Endothelial cell of umbilical vein (primary cell): ENCODE measurements around the gene DNAH1. TPM values are rescaled to one million over a fixed set of nuclear protein-coding genes. Genes with fewer than 3 reads are reported as not detected.

Source experiments
- BruUV-seq: library from RNA; stranded (reverse); fragments of 400-500 nt; replicated peaks from 2 replicates; lab custom pipeline; 2021; lab: Mats Ljungman, UMichigan
- CTCF ChIA-PET: fragments of 300-600, 350-600 bp; sonication (Branson Sonifier 250); formaldehyde crosslinking; loops from one replicate; lab custom pipeline; 2021; ENCODE audit warnings: antibody characterized with exemption, inconsistent platforms; lab: Charles Lee
- POLR2A ChIA-PET: fragments of 300-600, 350-600 bp; sonication (Branson Sonifier 250); formaldehyde crosslinking; loops from one replicate; lab custom pipeline; 2021; ENCODE audit warnings: antibody characterized with exemption, inconsistent platforms; lab: Charles Lee
- DNase-seq: peaks from one replicate; pipeline ENCODE4 v3.0.0-alpha.2; 2011; ENCODE audit warnings: low read depth, low spot score
- FAIRE-seq: peaks from 2 replicates; lab custom pipeline; 2011; peaks lifted over from hg19 to GRCh38; lab: Jason Lieb, UNC
- H2AFZ ChIP-seq: 2 replicates; pipeline ENCODE4 v1.6.0; 2012; ENCODE audit warnings: low read depth, low read length, control low read depth, inconsistent platforms
- H3K27ac ChIP-seq: 2 replicates; pipeline ENCODE4 v1.5.1; 2011; ENCODE audit warnings: low read depth, mild to moderate bottlenecking, control low read depth, low read length, moderate library complexity; ENCODE audit not compliant: insufficient read depth
- H3K27me3 ChIP-seq, 2 experiments: 2 replicates each; pipeline versions ENCODE4 v1.6.0 to v1.6.1; 2011; ENCODE audit warnings: low read length in 2 of 2, mixed read lengths in 1 of 2; ENCODE audit not compliant: control insufficient read depth in 2 of 2, insufficient read depth in 2 of 2
- H3K36me3 ChIP-seq, 2 experiments: 2 replicates in 1 of 2; 3 replicates in 1 of 2; pipeline ENCODE4 v1.5.1; 2011; ENCODE audit warnings: low read length in 2 of 2, mild to moderate bottlenecking in 1 of 2, moderate library complexity in 1 of 2; ENCODE audit not compliant: control insufficient read depth in 2 of 2, insufficient read depth in 2 of 2; ENCODE audit errors: extremely low read depth in 1 of 2
- H3K4me1 ChIP-seq: 3 replicates; pipeline ENCODE4 v1.5.1; 2011; ENCODE audit warnings: mild to moderate bottlenecking, low read length; ENCODE audit not compliant: control insufficient read depth, insufficient read depth; ENCODE audit errors: extremely low read depth
- H3K4me2 ChIP-seq: 2 replicates; pipeline ENCODE4 v1.6.1; 2011; ENCODE audit warnings: low read length, control low read depth, mixed read lengths; ENCODE audit not compliant: insufficient read depth
- H3K4me3 ChIP-seq, 3 experiments: fragments of 200-600 bp in 1 of 3; sonication (generic), shearing (Covaris generic) in 1 of 3; replicated peaks in 1 of 3; 2 replicates each; pipeline ENCODE4 v1.5.1; 2011 to 2016; ENCODE audit warnings: control low read depth in 3 of 3, low read length in 3 of 3, mild to moderate bottlenecking in 2 of 3, inconsistent platforms in 1 of 3, low read depth in 1 of 3, moderate library complexity in 1 of 3; ENCODE audit not compliant: insufficient read depth in 1 of 3
- H3K79me2 ChIP-seq: 2 replicates; pipeline ENCODE4 v1.6.0; 2012; ENCODE audit warnings: low read length, inconsistent platforms; ENCODE audit not compliant: control insufficient read depth, insufficient read depth
- H3K9ac ChIP-seq: replicated peaks from 2 replicates; pipeline ENCODE3; 2011; ENCODE audit warnings: low read length, control low read depth; ENCODE audit not compliant: insufficient read depth; ENCODE audit errors: extremely low read depth
- H3K9me1 ChIP-seq: replicated peaks from 3 replicates; pipeline ENCODE4 v1.6.0; 2011; ENCODE audit warnings: mild to moderate bottlenecking, low read length; ENCODE audit not compliant: control insufficient read depth, insufficient read depth; ENCODE audit errors: extremely low read depth
- H3K9me3 ChIP-seq: replicated peaks from 2 replicates; pipeline ENCODE4 v1.5.1; 2012; ENCODE audit warnings: low read length, inconsistent platforms; ENCODE audit not compliant: control insufficient read depth, insufficient read depth
- H4K20me1 ChIP-seq: replicated peaks from 2 replicates; pipeline ENCODE3; 2011; ENCODE audit warnings: mild to moderate bottlenecking, low read length; ENCODE audit not compliant: control insufficient read depth, insufficient read depth; ENCODE audit errors: extremely low read depth
- GATA2 ChIP-seq: IDR thresholded peaks from 2 replicates; pipeline ENCODE4 v1.7.0; 2011; ENCODE audit warnings: low read depth, mild to moderate bottlenecking, moderate library complexity, mixed read lengths, low read length; ENCODE audit not compliant: insufficient read length, insufficient read depth
- dilution Hi-C: fragments of 300-500 bp; cut with MboI; formaldehyde crosslinking; loops from one replicate; pipeline ENCODE4 v1.15.0; 2019; ENCODE audit warnings: low sequenced_read_pairs; ENCODE audit not compliant: extremely low pct_ligation_motif_present
- intact Hi-C: fragments of 100-400 bp; cut with micrococcal nuclease; formaldehyde crosslinking; loops from one replicate; pipeline ENCODE4 v1.10.0; 2022
- polyA plus RNA-seq, 4 experiments: library from polyadenylated mRNA; depleted of rRNA in 3 of 4; stranded (reverse) in 3 of 4; unstranded in 1 of 4; fragments of >200 nt; gene quantifications; 2 replicates each; pipeline versions ENCODE4 v1.2.1 to v1.2.3, GENCODE V29; 2011 to 2012; ENCODE audit warnings: missing spikeins in 1 of 4
- total RNA-seq: library from RNA; stranded (reverse); gene quantifications from 2 replicates; pipeline ENCODE4 v1.2.3, GENCODE V29; 2021
- TF ChIP-seq, protein P1 (sequence below), 2 donors: IDR thresholded peaks; 1 replicate in 1 of 2; 2 replicates in 1 of 2; pipeline ENCODE4 v1.5.1; 2011; ENCODE audit warnings: low read length in 2 of 2, mild to moderate bottlenecking in 2 of 2, moderate library complexity in 2 of 2, control low read depth in 1 of 2, inconsistent platforms in 1 of 2, low read depth in 1 of 2; ENCODE audit not compliant: insufficient read depth in 1 of 2; ENCODE audit errors: extremely low read depth in 1 of 2
- TF ChIP-seq, protein P2 (sequence below): IDR thresholded peaks from 2 replicates; pipeline ENCODE4 v1.6.1; 2011; ENCODE audit not compliant: insufficient read depth, insufficient read length

Gene DNAH1
- total and polyA plus RNA-seq, 2 donors (not counting 3 experiments of a cell fraction or from before 2014, with no cell fraction given), result 5.8 to 6.0 TPM

DNA sequence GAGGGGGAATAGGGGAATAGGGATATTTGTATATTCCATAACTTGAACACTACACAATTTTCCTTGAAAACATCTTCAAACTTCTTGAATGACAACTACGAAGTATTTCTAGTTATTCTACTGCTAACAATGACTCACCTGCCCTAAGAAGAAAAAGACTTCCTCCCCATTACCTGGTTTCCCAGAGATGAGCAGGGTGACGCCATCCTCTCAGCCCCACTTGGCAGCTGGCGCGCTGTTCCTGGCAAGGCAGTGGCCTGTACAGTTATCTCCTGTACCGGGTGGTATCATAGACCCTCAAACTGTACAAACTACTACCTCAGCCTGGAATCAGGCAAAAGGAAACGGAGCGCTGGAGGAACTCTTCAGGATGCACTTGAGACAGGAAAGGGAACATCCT lies 48.1 kb upstream of the DNAH1 start:
- H3K4me2 ChIP-seq, result no peak overlapping the region
- H3K9ac ChIP-seq, result no peak overlapping the region
- no peak overlapping the region for H2AFZ ChIP-seq
- peaks cover 5% of the 10 kb centered on the region for H4K20me1 ChIP-seq
- ChIA-PET POLR2A (no interaction called here), CTCF (no interaction called here)
- H3K79me2 ChIP-seq, result peaks cover 83% of the 10 kb centered on the region
- BruUV-seq, result no TSS peak
- no peaks in the 10 kb centered on the region for H3K9me1 ChIP-seq
- H3K36me3 ChIP-seq, result peaks cover 16 to 33% of the 10 kb centered on the region in 2 experiments
- H3K27ac ChIP-seq, result no peak overlapping the region
- no peaks in the 10 kb centered on the region for H3K9me3 ChIP-seq
- dilution Hi-C loops (no loop called here), intact Hi-C loops (no loop called here)
- FAIRE-seq (no peak), DNase-seq (no peak)
- no peak for TF ChIP-seq GATA2
- TF ChIP-seq, protein P1, sequence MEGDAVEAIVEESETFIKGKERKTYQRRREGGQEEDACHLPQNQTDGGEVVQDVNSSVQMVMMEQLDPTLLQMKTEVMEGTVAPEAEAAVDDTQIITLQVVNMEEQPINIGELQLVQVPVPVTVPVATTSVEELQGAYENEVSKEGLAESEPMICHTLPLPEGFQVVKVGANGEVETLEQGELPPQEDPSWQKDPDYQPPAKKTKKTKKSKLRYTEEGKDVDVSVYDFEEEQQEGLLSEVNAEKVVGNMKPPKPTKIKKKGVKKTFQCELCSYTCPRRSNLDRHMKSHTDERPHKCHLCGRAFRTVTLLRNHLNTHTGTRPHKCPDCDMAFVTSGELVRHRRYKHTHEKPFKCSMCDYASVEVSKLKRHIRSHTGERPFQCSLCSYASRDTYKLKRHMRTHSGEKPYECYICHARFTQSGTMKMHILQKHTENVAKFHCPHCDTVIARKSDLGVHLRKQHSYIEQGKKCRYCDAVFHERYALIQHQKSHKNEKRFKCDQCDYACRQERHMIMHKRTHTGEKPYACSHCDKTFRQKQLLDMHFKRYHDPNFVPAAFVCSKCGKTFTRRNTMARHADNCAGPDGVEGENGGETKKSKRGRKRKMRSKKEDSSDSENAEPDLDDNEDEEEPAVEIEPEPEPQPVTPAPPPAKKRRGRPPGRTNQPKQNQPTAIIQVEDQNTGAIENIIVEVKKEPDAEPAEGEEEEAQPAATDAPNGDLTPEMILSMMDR (IDR thresholded peaks at IDR 0.05; ENCODE audit: extremely low read depth in 1 of 2, insufficient read depth in 1 of 2, low read depth in 1 of 2, low read length in 2 of 2), result no peak
- H3K4me3 ChIP-seq, result no peak overlapping the region
- peaks cover 34% of the 10 kb centered on the region for H3K4me1 ChIP-seq
- H3K27me3 ChIP-seq, result no peaks in the 10 kb centered on the region

DNA sequence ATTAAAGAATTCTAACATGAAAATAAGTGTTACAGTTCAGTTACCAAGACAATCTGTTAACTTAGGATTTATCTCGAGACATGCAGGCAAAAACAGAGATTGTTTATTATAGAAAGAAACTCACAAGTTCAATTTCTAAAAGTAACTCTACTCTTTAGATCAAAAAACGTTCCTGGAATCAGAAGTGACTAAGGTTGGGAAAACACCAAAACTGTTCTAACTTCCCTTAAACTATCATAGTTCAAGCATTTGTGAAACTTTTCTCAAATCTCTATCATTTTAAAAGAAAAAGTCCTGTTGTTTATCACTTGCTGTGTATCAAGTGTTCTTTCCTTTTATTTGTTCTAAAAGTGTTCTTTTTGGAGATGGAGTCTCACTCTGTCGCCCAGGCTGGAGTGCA lies 46.3 kb upstream of the DNAH1 start:
- H3K27ac ChIP-seq, result peak overlapping the region; percentile 66
- H3K79me2 ChIP-seq, result peaks cover 85% of the 10 kb centered on the region
- no TSS peak for BruUV-seq
- H3K4me3 ChIP-seq, result no peak overlapping the region
- peaks cover 36% of the 10 kb centered on the region for H3K4me1 ChIP-seq
- peaks cover 10 to 27% of the 10 kb centered on the region in 2 experiments for H3K36me3 ChIP-seq
- no peaks in the 10 kb centered on the region for H3K27me3 ChIP-seq
- TF ChIP-seq, protein P2, sequence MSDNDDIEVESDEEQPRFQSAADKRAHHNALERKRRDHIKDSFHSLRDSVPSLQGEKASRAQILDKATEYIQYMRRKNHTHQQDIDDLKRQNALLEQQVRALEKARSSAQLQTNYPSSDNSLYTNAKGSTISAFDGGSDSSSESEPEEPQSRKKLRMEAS, result no peak
- dilution Hi-C loops, result no loop called here
- intact Hi-C loops, result loop anchor here (1.0 kb wide), 2 partner anchors 9 to 10 kb away; partner anchors contain the start of gene WDR82
- ChIA-PET POLR2A (no interaction called here), CTCF (interaction anchor here (1.7 to 2.6 kb wide), 2 partner anchors 29 to 50 kb away, joined by 7 to 13 read pairs; no protein-coding TSS in a partner anchor)
- no peaks in the 10 kb centered on the region for H3K9me3 ChIP-seq
- no peak for FAIRE-seq
- H3K4me2 ChIP-seq, result peak overlapping the region; percentile 11
- H4K20me1 ChIP-seq, result peaks cover 5% of the 10 kb centered on the region
- peak; percentile 9 for DNase-seq
- H2AFZ ChIP-seq, result no peak overlapping the region
- H3K9me1 ChIP-seq, result no peaks in the 10 kb centered on the region
- peak overlapping the region; percentile 5 for H3K9ac ChIP-seq
